PC-9 (cell line): ENCODE data around the gene LAMB4. TPM values are rescaled to one million over a fixed set of nuclear protein-coding genes. Genes with fewer than 3 reads are reported as not detected.

ENCODE experiments used
- BruUV-seq: library from RNA; stranded (reverse); fragments of 400-500 nt; replicated peaks from 2 replicates; lab custom pipeline; 2021; lab: Mats Ljungman, UMichigan
- CTCF ChIA-PET: fragments of 300-600 bp; sonication (Branson Sonifier 250); formaldehyde crosslinking; loops from one replicate; lab custom pipeline; 2022; ENCODE audit warnings: antibody characterized with exemption; lab: Charles Lee
- POLR2A ChIA-PET: fragments of 300-600 bp; sonication (Branson Sonifier 250); formaldehyde crosslinking; loops from one replicate; lab custom pipeline; 2022; ENCODE audit warnings: antibody characterized with exemption; ENCODE audit not compliant: unreplicated experiment; lab: Charles Lee
- DNase-seq, 2 experiments: peaks; one replicate each; pipeline versions ENCODE4 v3.0.0 to v3.0.0-alpha.2; 2015 to 2022; ENCODE audit warnings: mixed read lengths in 1 of 2
- H2AFZ ChIP-seq: fragments of 200-600 bp; sonication (generic); 2 replicates; pipeline ENCODE4 v1.8.1; 2017; ENCODE audit warnings: antibody characterized with exemption
- H3F3A ChIP-seq: fragments of 200-600 bp; sonication (generic); 2 replicates; pipeline ENCODE4 v1.8.1; 2017; ENCODE audit warnings: antibody characterized with exemption, mild to moderate bottlenecking, low read depth; ENCODE audit not compliant: insufficient read depth
- H3K27ac ChIP-seq: fragments of 200-600 bp; sonication (generic); 2 replicates; pipeline ENCODE4 v1.6.1; 2016; ENCODE audit warnings: mixed run types
- H3K27me3 ChIP-seq: fragments of 200-600 bp; sonication (generic); 2 replicates; pipeline ENCODE4 v1.6.1; 2016; ENCODE audit warnings: low read depth, mixed run types; ENCODE audit not compliant: insufficient read depth
- H3K36me3 ChIP-seq: fragments of 200-600 bp; sonication (generic); 2 replicates; pipeline ENCODE4 v1.6.1; 2016; ENCODE audit warnings: low read depth, mixed run types
- H3K4me1 ChIP-seq: fragments of 200-600 bp; sonication (generic); replicated peaks from 2 replicates; pipeline ENCODE4 v1.6.1; 2016; ENCODE audit warnings: mixed run types; ENCODE audit not compliant: insufficient read depth
- H3K4me2 ChIP-seq: fragments of 200-600 bp; sonication (generic); 2 replicates; pipeline ENCODE4 v1.6.1; 2017; ENCODE audit warnings: mixed run types
- H3K4me3 ChIP-seq: fragments of 200-600 bp; sonication (generic); 2 replicates; pipeline ENCODE4 v1.6.1; 2016; ENCODE audit warnings: mixed run types
- H3K79me2 ChIP-seq: fragments of 200-600 bp; sonication (generic); 2 replicates; pipeline ENCODE4 v1.6.1; 2017; ENCODE audit warnings: low read depth, mixed run types
- H3K9me2 ChIP-seq: fragments of 200-600 bp; sonication (generic); 2 replicates; pipeline ENCODE4 v1.8.1; 2017; ENCODE audit warnings: mild to moderate bottlenecking; ENCODE audit not compliant: insufficient read depth
- H3K9me3 ChIP-seq: fragments of 200-600 bp; sonication (generic); 2 replicates; pipeline ENCODE4 v1.8.1; 2016; ENCODE audit warnings: low read depth; ENCODE audit not compliant: insufficient read depth
- H4K20me1 ChIP-seq: fragments of 200-600 bp; sonication (generic); 2 replicates; pipeline ENCODE4 v1.8.1; 2017; ENCODE audit not compliant: insufficient read depth
- CTCF ChIP-seq: fragments of 200-600 bp; sonication (generic); conservative IDR thresholded peaks from 2 replicates; pipeline ENCODE4 v1.6.1; 2017; ENCODE audit warnings: mixed run types, antibody characterized with exemption, mild to moderate bottlenecking, moderate library complexity
- EZH2 ChIP-seq: fragments of 200-600 bp; sonication (generic); IDR thresholded peaks from 2 replicates; pipeline ENCODE4 v1.8.0; 2017; ENCODE audit warnings: antibody characterized with exemption, low read depth
- intact Hi-C: fragments of 100-400 bp; cut with micrococcal nuclease; formaldehyde crosslinking; loops from one replicate; pipeline ENCODE4 v1.10.0; 2022; ENCODE audit not compliant: unreplicated experiment
- total RNA-seq: library from RNA; stranded (reverse); gene quantifications from 2 replicates; pipeline ENCODE4 v1.2.3, GENCODE V29; 2021

Gene LAMB4
- total RNA-seq, 1 experiment from 2014 or later, result 0.83 TPM

- H3K9me3 ChIP-seq, result no peaks in the 10 kb centered on the region
- POLR2A ChIA-PET, result no interaction called here
Observed at GRCh38 chr7:108062250-108063014, 67.7 kb downstream of the LAMB4 start.

GRCh38 chr7:108059526-108059925 lies 70.6 kb downstream of the LAMB4 start:
- intact Hi-C loops, result no loop called here
- BruUV-seq, result no TSS peak
- H3K9me3 ChIP-seq, result no peaks in the 10 kb centered on the region
- peaks cover 4% of the 10 kb centered on the region; the same call in 1 of the 2 replicates for H3K4me1 ChIP-seq
- ChIA-PET POLR2A (no interaction called here), CTCF (no interaction called here)
- no peaks in the 10 kb centered on the region for H3K79me2 ChIP-seq
- no peak overlapping the region for H3K27ac ChIP-seq
- DNase-seq, result no peak
- H3K27me3 ChIP-seq, result no peaks in the 10 kb centered on the region
- no peak overlapping the region for H3K4me2 ChIP-seq
- no peak overlapping the region for H3K4me3 ChIP-seq
- H3K36me3 ChIP-seq, result no peaks in the 10 kb centered on the region
- H2AFZ ChIP-seq, result no peak overlapping the region
- no peaks in the 10 kb centered on the region for H3K9me2 ChIP-seq
- H3F3A ChIP-seq, result no peaks in the 10 kb centered on the region
- no peak for TF ChIP-seq EZH2
- no peak for TF ChIP-seq CTCF
- no peaks in the 10 kb centered on the region for H4K20me1 ChIP-seq

More at GRCh38 chr7:108062250-108063014, 67.7 kb downstream of the LAMB4 start:
- Histone ChIP-seq H3K79me2 (no peaks in the 10 kb centered on the region), H3F3A (no peaks in the 10 kb centered on the region), H3K36me3 (no peaks in the 10 kb centered on the region), H3K9me2 (no peaks in the 10 kb centered on the region), H3K27ac (no peak overlapping the region), H3K4me1 (peaks cover 13% of the 10 kb centered on the region), H4K20me1 (no peaks in the 10 kb centered on the region), H2AFZ (no peak overlapping the region), H3K4me2 (no peak overlapping the region), H3K4me3 (no peak overlapping the region), H3K27me3 (no peaks in the 10 kb centered on the region)
- CTCF ChIA-PET, result no interaction called here
- intact Hi-C loops, result no loop called here
- no TSS peak for BruUV-seq
- DNase-seq, result no peak
- TF ChIP-seq CTCF (no peak), EZH2 (no peak)

GRCh38 chr7:108057951-108058481 lies 72.1 kb downstream of the LAMB4 start:
- Histone ChIP-seq H4K20me1 (no peaks in the 10 kb centered on the region), H3K9me2 (no peaks in the 10 kb centered on the region), H3K4me3 (no peak overlapping the region), H3K4me2 (no peak overlapping the region), H3F3A (no peaks in the 10 kb centered on the region), H2AFZ (no peak overlapping the region), H3K9me3 (no peaks in the 10 kb centered on the region), H3K4me1 (peaks cover 8% of the 10 kb centered on the region; the same call in 1 of the 2 replicates), H3K79me2 (no peaks in the 10 kb centered on the region), H3K27me3 (no peaks in the 10 kb centered on the region), H3K36me3 (no peaks in the 10 kb centered on the region), H3K27ac (no peak overlapping the region)
- BruUV-seq, result no TSS peak
- TF ChIP-seq EZH2 (no peak), CTCF (no peak)
- ChIA-PET CTCF (no interaction called here), POLR2A (no interaction called here)
- intact Hi-C loops, result no loop called here
- DNase-seq, result no peak
